Esophagus muscularis mucosa (tissue), 4 donors: ENCODE results near the gene NOL3. TPM values are rescaled to one million over a fixed set of nuclear protein-coding genes. Genes with fewer than 3 reads are reported as not detected.

Experiments used
- DNase-seq: peaks from one replicate; pipeline ENCODE4 v3.0.0-alpha.2; 2017; ENCODE audit errors: extremely low spot score
- H3K27ac ChIP-seq, 4 donors: fragments of 200-600 bp; sonication (generic); replicated peaks in 1 of 4; 1 replicate in 3 of 4; 2 replicates in 1 of 4; pipeline ENCODE4 v1.5.1; 2016 to 2019; ENCODE audit warnings: mild to moderate bottlenecking in 1 of 4
- H3K27me3 ChIP-seq, 4 donors: fragments of 200-600 bp; sonication (generic); one replicate each; pipeline versions ENCODE4 v1.5.1 to v1.6.0; 2016 to 2019
- H3K36me3 ChIP-seq, 4 donors: fragments of 200-600 bp; sonication (generic); one replicate each; pipeline ENCODE4 v1.5.1; 2016 to 2019
- H3K4me1 ChIP-seq, 4 donors: fragments of 200-600 bp; sonication (generic); one replicate each; pipeline ENCODE4 v1.5.1; 2016 to 2019
- H3K4me3 ChIP-seq, 4 donors: fragments of 200-600 bp; sonication (generic); 1 replicate in 2 of 4; 2 replicates in 2 of 4; pipeline ENCODE4 v1.5.1; 2016 to 2019; ENCODE audit warnings: mild to moderate bottlenecking in 4 of 4, moderate library complexity in 1 of 4
- H3K9me3 ChIP-seq, 4 donors: fragments of 200-600 bp; sonication (generic); 1 replicate in 3 of 4; 2 replicates in 1 of 4; pipeline ENCODE4 v1.5.1; 2016 to 2019
- CTCF ChIP-seq, 3 experiments: fragments of 200-600 bp in 2 of 3; fragments of 450-650 bp in 1 of 3; sonication (generic) in 2 of 3; IDR thresholded peaks; one replicate each; pipeline ENCODE4 v1.5.1; 2017 to 2019; ENCODE audit warnings: antibody characterized with exemption in 3 of 3, mild to moderate bottlenecking in 2 of 3, moderate library complexity in 1 of 3
- EP300 ChIP-seq: sonication (generic); formaldehyde crosslinking; IDR thresholded peaks from one replicate; pipeline ENCODE4 v1.6.1; 2017; ENCODE audit warnings: antibody characterized with exemption
- POLR2A ChIP-seq: fragments of 450-650 bp; IDR thresholded peaks from one replicate; pipeline ENCODE4 v1.6.1; 2017; ENCODE audit warnings: antibody characterized with exemption, moderate library complexity, mild to moderate bottlenecking, low read depth
- POLR2AphosphoS5 ChIP-seq, 2 donors: sonication (generic); formaldehyde crosslinking; IDR thresholded peaks; one replicate each; pipeline ENCODE4 v1.6.1; 2017; ENCODE audit warnings: antibody characterized with exemption in 2 of 2
- WGBS: methylation state at CpG from one replicate; pipeline ENCODE4 v1.1.5; 2018; 5-methylcytosine and 5-hydroxymethylcytosine counted together
- intact Hi-C: fragments of 100-400 bp; cut with DNase I; formaldehyde crosslinking; loops from one replicate; pipeline ENCODE4 v1.15.1; 2023
- total RNA-seq, 4 donors: library from RNA; depleted of rRNA; stranded (reverse); fragments of >200 nt; gene quantifications; one replicate each; pipeline versions ENCODE4 v1.1.0 to v1.2.1, GENCODE V29; 2016

Gene NOL3
- total RNA-seq, 4 donors from 2014 or later = 40.6 to 58.2 (median 45.4) TPM

DNA sequence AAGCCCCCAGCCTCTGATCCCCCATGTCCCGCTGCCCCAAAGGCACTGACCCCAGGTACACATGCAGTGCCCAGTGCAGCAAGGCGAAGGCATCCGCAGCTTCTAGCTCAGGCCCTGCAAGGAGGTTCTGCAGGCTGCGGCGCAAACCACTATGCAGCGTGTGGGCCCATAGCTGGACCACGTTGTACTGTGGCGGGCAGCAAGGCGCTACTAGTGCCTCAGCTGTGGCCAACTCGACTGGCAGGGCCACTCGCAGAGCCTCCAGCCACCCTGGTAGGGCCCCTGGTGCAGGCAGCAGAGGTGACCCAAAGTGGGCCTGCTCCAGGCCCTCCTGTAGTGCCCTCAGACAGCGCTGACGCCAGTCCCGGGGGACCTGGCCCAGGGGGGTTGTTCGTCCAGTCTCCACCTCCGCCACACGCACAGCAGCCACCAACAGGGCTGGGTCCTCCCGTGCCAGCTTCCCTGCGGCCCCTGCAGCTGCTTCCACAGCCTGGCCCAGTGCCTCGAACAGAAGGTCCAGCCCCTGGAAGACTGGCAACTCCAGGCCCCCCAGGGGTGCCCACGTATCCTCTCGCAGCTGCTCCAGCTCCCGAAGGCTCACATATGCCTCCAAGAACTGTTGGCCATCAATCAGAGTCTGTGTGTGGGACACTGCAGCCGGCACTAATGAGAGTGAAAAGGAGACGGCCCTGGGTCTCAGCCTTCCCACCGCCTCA, 17.0 kb downstream of the NOL3 start:
- 90% methylated on average over 7 of the region's 26 CpGs for WGBS
- intact Hi-C loops = no loop called here
- TF ChIP-seq CTCF (IDR thresholded peaks at IDR 0.05) (no peak), POLR2A (no peak), POLR2AphosphoS5 (IDR thresholded peaks at IDR 0.05) (no peak), EP300 (no peak)
- DNase-seq = no peak
- Histone ChIP-seq H3K27ac (no peak overlapping the region), H3K4me3 (no peak overlapping the region), H3K4me1 (peaks cover 38 to 43% (median 42%) of the 10 kb centered on the region in 4 donors), H3K9me3 (no peaks in the 10 kb centered on the region), H3K27me3 (no peaks in the 10 kb centered on the region), H3K36me3 (no peaks in the 10 kb centered on the region)

- intact Hi-C loops = no loop called here
- no peak overlapping the region for H3K4me3 ChIP-seq
- no peaks in the 10 kb centered on the region for H3K27me3 ChIP-seq
- no peak for DNase-seq
- H3K4me1 ChIP-seq = peaks cover 42 to 43% (median 42%) of the 10 kb centered on the region in 4 donors
- no peaks in the 10 kb centered on the region for H3K9me3 ChIP-seq
- no peak for TF ChIP-seq CTCF (IDR thresholded peaks at IDR 0.05)
- TF ChIP-seq EP300 = no peak
- TF ChIP-seq POLR2AphosphoS5 (IDR thresholded peaks at IDR 0.05) = no peak
- no peak for TF ChIP-seq POLR2A
- WGBS = 79% methylated on average over 2 of the region's 4 CpGs
- no peak overlapping the region for H3K27ac ChIP-seq
- peaks cover 0 to under 1% (median under 1%) of the 10 kb centered on the region in 4 donors for H3K36me3 ChIP-seq
These were observed 18.0 kb downstream of the NOL3 start for GRCh38 chr16:67188323-67188722.

DNA sequence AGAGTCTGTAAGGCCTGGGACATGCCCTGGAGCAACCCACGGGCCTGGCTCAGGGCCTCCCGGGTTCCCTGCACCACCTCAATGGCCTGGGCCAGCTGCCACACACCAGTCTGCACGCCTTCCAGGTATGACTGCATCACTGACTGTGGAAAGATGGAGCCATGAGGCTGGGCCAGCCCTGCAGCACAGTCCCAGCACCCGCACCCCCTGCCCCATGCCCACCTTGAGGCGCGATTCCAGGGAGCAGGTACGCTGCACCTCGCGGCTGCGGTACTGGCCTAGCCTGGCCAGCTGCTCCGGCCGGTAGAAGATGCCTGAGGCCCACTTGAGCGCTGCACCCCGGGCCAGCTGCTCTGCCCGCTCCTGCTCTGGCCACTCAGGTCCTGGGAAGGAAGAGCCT, 18.5 kb downstream of the NOL3 start:
- Histone ChIP-seq H3K27ac (no peak overlapping the region), H3K9me3 (no peaks in the 10 kb centered on the region), H3K27me3 (no peaks in the 10 kb centered on the region), H3K4me1 (peaks cover 45 to 47% (median 46%) of the 10 kb centered on the region in 4 donors), H3K36me3 (peaks cover 0 to 5% (median 4%) of the 10 kb centered on the region in 4 donors), H3K4me3 (no peak overlapping the region)
- TF ChIP-seq EP300 = no peak
- no peak for TF ChIP-seq CTCF (IDR thresholded peaks at IDR 0.05)
- no peak for TF ChIP-seq POLR2AphosphoS5 (IDR thresholded peaks at IDR 0.05)
- TF ChIP-seq POLR2A = no peak
- no peak for DNase-seq
- WGBS = 88% methylated on average over 10 of the region's 15 CpGs
- intact Hi-C loops = no loop called here

GRCh38 chr16:67190041-67190440, 19.7 kb downstream of the NOL3 start, which contains the start of gene EXOC3L1:
TSS of gene EXOC3L1 (minus strand) at chr16:67190136. CDS start at chr16:67189676, 460 bp downstream.
- intact Hi-C loops = no loop called here
- DNase-seq = no peak
- Histone ChIP-seq H3K4me1 (peaks cover 43 to 48% (median 47%) of the 10 kb centered on the region in 4 donors), H3K27me3 (no peaks in the 10 kb centered on the region), H3K9me3 (no peaks in the 10 kb centered on the region), H3K27ac (no peak within 1 kb of the TSS), H3K36me3 (peaks cover 9 to 18% (median 17%) of the 10 kb centered on the region in 4 donors), H3K4me3 (no peak within 1 kb of the TSS)
- TF ChIP-seq CTCF (IDR thresholded peaks at IDR 0.05) = no peak
- no peak for TF ChIP-seq POLR2AphosphoS5 (IDR thresholded peaks at IDR 0.05)
- TF ChIP-seq POLR2A = no peak
- no peak for TF ChIP-seq EP300
- 40% methylated on average over 4 of the region's 6 CpGs for WGBS
